H1 (cell line): ENCODE measurements around the gene CHRM4. TPM values are rescaled to one million over a fixed set of nuclear protein-coding genes. Genes with fewer than 3 reads are reported as not detected.

Source experiments
- CBX8 ChIP-seq: fragments of 300-800, 300-1000 bp; sonication (generic); IDR thresholded peaks from 2 replicates; pipeline ENCODE4 v1.7.1; 2016; ENCODE audit warnings: low read depth, low read length, borderline replicate concordance
- CREB1 ChIP-seq: IDR thresholded peaks from 2 replicates; pipeline ENCODE4 v1.6.1; 2012; ENCODE audit warnings: inconsistent platforms
- EGR1 ChIP-seq: IDR thresholded peaks from 2 replicates; pipeline ENCODE4 v1.6.1; 2011; ENCODE audit warnings: low read depth, low read length, borderline replicate concordance
- JUN ChIP-seq: IDR thresholded peaks from 2 replicates; pipeline ENCODE4 v1.6.1; 2011; ENCODE audit warnings: low read depth, mild to moderate bottlenecking, improper control_type of control experiment, low read length
- KDM1A ChIP-seq: fragments of 200-600, 300-600 bp; sonication (generic); IDR thresholded peaks from 2 replicates; pipeline ENCODE4 v1.7.1; 2016; ENCODE audit warnings: mild to moderate bottlenecking, low read length, borderline replicate concordance
- KDM5A ChIP-seq: fragments of 200-600 bp; IDR thresholded peaks from 2 replicates; pipeline ENCODE4 v1.7.1; 2012; ENCODE audit warnings: mild to moderate bottlenecking, low read length, inconsistent platforms, mixed read lengths
- POLR2A ChIP-seq, 2 experiments: IDR thresholded peaks; 1 replicate in 1 of 2; 2 replicates in 1 of 2; pipeline ENCODE4 v1.6.1; 2011; ENCODE audit warnings: low read depth in 2 of 2, low read length in 2 of 2, mild to moderate bottlenecking in 2 of 2; ENCODE audit errors: control extremely low read depth in 1 of 2
- RAD21 ChIP-seq, 2 experiments: IDR thresholded peaks in 1 of 2; conservative IDR thresholded peaks in 1 of 2; 2 replicates each; pipeline ENCODE4 v1.6.1; 2011; ENCODE audit warnings: low read depth in 2 of 2, low read length in 2 of 2, improper control_type of control experiment in 1 of 2, inconsistent platforms in 1 of 2, mild to moderate bottlenecking in 1 of 2, moderate library complexity in 1 of 2
- RBBP5 ChIP-seq: IDR thresholded peaks from 2 replicates; pipeline ENCODE4 v1.7.1; 2012; ENCODE audit warnings: low read depth, mild to moderate bottlenecking, inconsistent platforms, low read length, moderate library complexity, borderline replicate concordance
- RXRA ChIP-seq: IDR thresholded peaks from 2 replicates; pipeline ENCODE4 v1.6.1; 2011; ENCODE audit warnings: low read depth, mild to moderate bottlenecking, low read length, moderate library complexity; ENCODE audit not compliant: insufficient read depth
- SP4 ChIP-seq: IDR thresholded peaks from 2 replicates; pipeline ENCODE4 v1.6.1; 2012; ENCODE audit warnings: low read length, inconsistent platforms
- polyA plus RNA-seq, 7 experiments: library from polyadenylated mRNA; depleted of rRNA in 3 of 7; stranded (reverse) in 5 of 7; unstranded in 2 of 7; fragments of >200 nt in 5 of 7; fragments of 200-250 nt in 2 of 7; gene quantifications; 1 replicate in 5 of 7; 2 replicates in 1 of 7; 4 replicates in 1 of 7; pipeline versions ENCODE4 v1.2.1 to v1.2.3, GENCODE V29; 2011 to 2013; ENCODE audit warnings: missing spikeins in 2 of 7, mixed read lengths in 2 of 7
- total RNA-seq: library from RNA; stranded (reverse); fragmentation: NEBNext Ultra II Directional; extraction: Animal tissue kit (Norgen Biotek cat#: 25700); gene quantifications from 2 replicates; pipeline ENCODE4 v1.2.1, GENCODE V29; 2021
- TF ChIP-seq, protein P1 (sequence below): IDR thresholded peaks from 2 replicates; pipeline ENCODE4 v1.6.1; 2011; ENCODE audit warnings: low read length, improper control_type of control experiment
- TF ChIP-seq, protein P2 (sequence below): IDR thresholded peaks from 2 replicates; pipeline ENCODE4 v1.6.1; 2012; ENCODE audit warnings: inconsistent platforms
- TF ChIP-seq, protein P3 (sequence below), 3 experiments: IDR thresholded peaks; 1 replicate in 2 of 3; 2 replicates in 1 of 3; pipeline versions ENCODE4 v1.5.1 to v1.6.1; 2011; ENCODE audit warnings: low read length in 3 of 3, mild to moderate bottlenecking in 3 of 3, inconsistent platforms in 2 of 3, low read depth in 1 of 3, moderate library complexity in 1 of 3; ENCODE audit not compliant: insufficient read depth in 1 of 3; ENCODE audit errors: control extremely low read depth in 1 of 3

The CHRM4 gene
- total and polyA plus RNA-seq, 2 of the 8 experiments (the other 6 are each of a cell fraction or from before 2014, with no cell fraction given), result 1.1 to 1.3 TPM

DNA sequence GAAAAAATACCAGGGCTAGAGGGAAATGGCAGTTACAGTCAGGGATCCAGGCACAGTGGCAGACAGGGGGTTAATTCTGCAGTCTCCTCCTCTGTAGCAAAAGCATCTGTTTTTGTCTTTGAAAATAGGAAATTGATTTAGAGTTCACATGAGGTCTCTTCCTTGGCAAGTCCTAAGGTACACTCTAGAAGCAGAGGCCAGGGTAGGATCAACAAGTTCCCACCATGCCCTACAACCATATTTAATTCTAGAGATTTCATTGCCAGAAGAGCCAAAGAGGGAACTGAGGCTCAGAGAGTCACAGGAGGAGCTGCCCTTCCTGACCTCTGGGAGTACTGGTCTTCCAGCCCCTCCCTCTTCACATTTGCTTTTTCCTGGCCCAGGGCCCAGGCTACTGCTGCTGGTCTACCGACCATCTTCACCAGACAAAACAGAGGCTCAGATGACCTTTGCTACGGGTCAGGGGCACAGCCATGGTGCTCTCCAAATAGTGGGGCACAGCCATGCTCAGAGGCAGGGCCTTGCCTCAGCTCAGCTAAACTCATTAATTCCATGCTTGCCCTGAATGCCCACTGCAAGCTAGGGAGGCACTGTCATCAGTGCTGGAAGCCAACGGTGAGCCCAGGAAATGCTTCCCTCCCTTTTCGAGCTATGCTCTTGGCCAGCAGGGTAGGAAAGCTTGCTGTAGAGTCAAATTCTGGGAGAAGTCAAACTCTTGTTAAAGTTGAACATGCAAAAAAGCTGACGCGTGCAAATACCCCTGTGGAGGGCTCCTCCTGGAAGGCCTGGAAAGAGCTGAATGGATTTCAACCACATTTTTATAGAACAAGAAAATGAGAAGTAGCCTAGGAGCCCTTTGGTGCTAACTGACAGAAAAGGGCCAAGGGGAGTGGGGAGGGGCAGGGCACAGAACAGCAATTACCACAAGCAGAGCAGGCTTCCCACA lies 11.7 kb upstream of the CHRM4 start (continued):
- TF ChIP-seq, protein P1, sequence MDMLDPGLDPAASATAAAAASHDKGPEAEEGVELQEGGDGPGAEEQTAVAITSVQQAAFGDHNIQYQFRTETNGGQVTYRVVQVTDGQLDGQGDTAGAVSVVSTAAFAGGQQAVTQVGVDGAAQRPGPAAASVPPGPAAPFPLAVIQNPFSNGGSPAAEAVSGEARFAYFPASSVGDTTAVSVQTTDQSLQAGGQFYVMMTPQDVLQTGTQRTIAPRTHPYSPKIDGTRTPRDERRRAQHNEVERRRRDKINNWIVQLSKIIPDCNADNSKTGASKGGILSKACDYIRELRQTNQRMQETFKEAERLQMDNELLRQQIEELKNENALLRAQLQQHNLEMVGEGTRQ, result no peak
- TF ChIP-seq KDM5A (no peak), RBBP5 (no peak), RXRA (no peak), EGR1 (no peak), JUN (no peak), KDM1A (no peak), RAD21 (IDR thresholded peaks at IDR 0.05 in 1 of 2, conservative IDR thresholded peaks at IDR 0.05 in 1 of 2; ENCODE audit: low read depth in 2 of 2, low read length in 2 of 2) (no peak), SP4 (no peak), POLR2A (IDR thresholded peaks at IDR 0.05; ENCODE audit: control extremely low read depth in 1 of 2, low read depth in 2 of 2, low read length in 2 of 2) (no peak), CBX8 (no peak), CREB1 (no peak)
- TF ChIP-seq, protein P2, sequence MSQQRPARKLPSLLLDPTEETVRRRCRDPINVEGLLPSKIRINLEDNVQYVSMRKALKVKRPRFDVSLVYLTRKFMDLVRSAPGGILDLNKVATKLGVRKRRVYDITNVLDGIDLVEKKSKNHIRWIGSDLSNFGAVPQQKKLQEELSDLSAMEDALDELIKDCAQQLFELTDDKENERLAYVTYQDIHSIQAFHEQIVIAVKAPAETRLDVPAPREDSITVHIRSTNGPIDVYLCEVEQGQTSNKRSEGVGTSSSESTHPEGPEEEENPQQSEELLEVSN, result no peak
- TF ChIP-seq, protein P3, sequence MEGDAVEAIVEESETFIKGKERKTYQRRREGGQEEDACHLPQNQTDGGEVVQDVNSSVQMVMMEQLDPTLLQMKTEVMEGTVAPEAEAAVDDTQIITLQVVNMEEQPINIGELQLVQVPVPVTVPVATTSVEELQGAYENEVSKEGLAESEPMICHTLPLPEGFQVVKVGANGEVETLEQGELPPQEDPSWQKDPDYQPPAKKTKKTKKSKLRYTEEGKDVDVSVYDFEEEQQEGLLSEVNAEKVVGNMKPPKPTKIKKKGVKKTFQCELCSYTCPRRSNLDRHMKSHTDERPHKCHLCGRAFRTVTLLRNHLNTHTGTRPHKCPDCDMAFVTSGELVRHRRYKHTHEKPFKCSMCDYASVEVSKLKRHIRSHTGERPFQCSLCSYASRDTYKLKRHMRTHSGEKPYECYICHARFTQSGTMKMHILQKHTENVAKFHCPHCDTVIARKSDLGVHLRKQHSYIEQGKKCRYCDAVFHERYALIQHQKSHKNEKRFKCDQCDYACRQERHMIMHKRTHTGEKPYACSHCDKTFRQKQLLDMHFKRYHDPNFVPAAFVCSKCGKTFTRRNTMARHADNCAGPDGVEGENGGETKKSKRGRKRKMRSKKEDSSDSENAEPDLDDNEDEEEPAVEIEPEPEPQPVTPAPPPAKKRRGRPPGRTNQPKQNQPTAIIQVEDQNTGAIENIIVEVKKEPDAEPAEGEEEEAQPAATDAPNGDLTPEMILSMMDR (IDR thresholded peaks at IDR 0.05; ENCODE audit: control extremely low read depth in 1 of 3, insufficient read depth in 1 of 3, low read depth in 1 of 3, low read length in 3 of 3), result no peak
